ENCODE measurements around the gene PYCR2. TPM values are rescaled to one million over a fixed set of nuclear protein-coding genes. Genes with fewer than 3 reads are reported as not detected.

The PYCR2 gene
- total and polyA plus RNA-seq, 10 of the 15 experiments (the other 5 are each of a cell fraction or from before 2014, with no cell fraction given) = 1.7 to 81.8 (median 54.9) TPM

- FAIRE-seq = no peak
- H3K79me2 ChIP-seq (ENCODE audit: control insufficient read depth, insufficient read depth, low read length) = peaks cover 30% of the 10 kb centered on the region
- DNase-seq (ENCODE audit: low read depth, low spot score) = peak; percentile 40
- H3K36me3 ChIP-seq (ENCODE audit: control insufficient read depth in 2 of 2, insufficient read depth in 2 of 2, low read length in 1 of 2) = peaks cover 0 to 1% of the 10 kb centered on the region in 2 experiments; a peak in 2 of 4 replicates
- in situ Hi-C loops (cut with MboI) (no loop called here), intact Hi-C loops (cut with micrococcal nuclease; ENCODE audit: unreplicated experiment) (loop anchor here (1.0 kb wide), 1 partner anchor 15 kb away; no protein-coding TSS in a partner anchor)
- POLR2A ChIA-PET = interaction anchor here (0.6 to 4.9 kb wide), 12 partner anchors 12 to 152 kb away, joined by 3 to 30 read pairs (median 8); partner anchors contain the start of genes PYCR2 and SRP9
- peak within 1 kb of the TSS; percentile 90 for H3K9ac ChIP-seq (ENCODE audit: control insufficient read depth, insufficient read depth, low read length)
- no peaks in the 10 kb centered on the region for H3K27me3 ChIP-seq (replicated peaks in 1 of 2; ENCODE audit: control insufficient read depth in 2 of 2, insufficient read depth in 2 of 2, low read length in 1 of 2)
- BruUV-seq (replicated peaks) = no TSS peak
- 0% methylated on average over 64 of the region's 64 CpGs for WGBS (ENCODE audit: insufficient coverage, insufficient replicate concordance, low lambda C conversion rate, missing lambda C conversion rate)
- peak within 1 kb of the TSS; percentile 88 for H3K4me3 ChIP-seq
- SMC1A ChIA-PET (ENCODE audit: uncharacterized antibody, unreplicated experiment) = interaction anchor here (0.8 to 5.1 kb wide), 15 partner anchors 11 to 171 kb away, joined by 3 to 29 read pairs (median 7); partner anchors contain the start of genes PYCR2 and SRP9
- CTCF ChIA-PET = interaction anchor here (0.6 to 4.9 kb wide), 19 partner anchors 10 to 406 kb away, joined by 3 to 40 read pairs (median 4); partner anchors contain the start of gene SRP9
- ATAC-seq = peak; percentile 88
- 0 out of 2 replicates have a peak, but pooled peaks cover 3% of the 10 kb centered on the region for H4K20me1 ChIP-seq (ENCODE audit: control insufficient read depth, insufficient read depth)
- peaks cover 30% of the 10 kb centered on the region for H3K4me1 ChIP-seq (ENCODE audit: control insufficient read depth, insufficient read depth, low read length)
- RAD21 ChIA-PET (ENCODE audit: unreplicated experiment) = interaction anchor here (1.0 to 3.7 kb wide), 9 partner anchors 14 to 404 kb away, joined by 3 to 37 read pairs (median 7); partner anchors contain the start of genes PYCR2 and SRP9
- no peaks in the 10 kb centered on the region for H3K9me3 ChIP-seq (replicated peaks; ENCODE audit: control insufficient read depth, insufficient read depth, low read length)
- peak within 1 kb of the TSS; percentile 77 for H3K27ac ChIP-seq (ENCODE audit: control insufficient read depth, insufficient read depth)
- peak within 1 kb of the TSS; percentile 96 for H3K4me2 ChIP-seq (ENCODE audit: control insufficient read depth, insufficient read depth)
- peak within 1 kb of the TSS; percentile 93 for H2AFZ ChIP-seq (ENCODE audit: control insufficient read depth, low read depth, low read length)
- TF ChIP-seq STAT1 (conservative IDR thresholded peaks at IDR 0.05) (no peak), ETV6 (conservative IDR thresholded peaks at IDR 0.05 in 1 of 2, IDR thresholded peaks at IDR 0.05 in 1 of 2; ENCODE audit: borderline replicate concordance in 1 of 2, low read depth in 1 of 2) (no peak), NFYA (IDR thresholded peaks at IDR 0.05; ENCODE audit: borderline replicate concordance, low read depth, low read length) (no peak), RUNX3 (IDR thresholded peaks at IDR 0.05; ENCODE audit: low read length) (no peak), SUZ12 (IDR thresholded peaks at IDR 0.05; ENCODE audit: unreplicated experiment) (no peak), TCF12 (IDR thresholded peaks at IDR 0.05; ENCODE audit: low read depth, low read length) (no peak), SKIL (IDR thresholded peaks at IDR 0.05; ENCODE audit: low read depth, poor library complexity, severe bottlenecking) (no peak), SRF (IDR thresholded peaks at IDR 0.05; ENCODE audit: low read depth in 2 of 2, low read length in 2 of 2) (peak; percentile 53 to 67; a peak in 3 of 4 replicates), HDAC6 (IDR thresholded peaks at IDR 0.05; ENCODE audit: unreplicated experiment) (no peak), NFXL1 (IDR thresholded peaks at IDR 0.05; ENCODE audit: borderline replicate concordance) (0 out of 2 replicates have a peak, but pooled peaks have one; percentile 38), SMARCA5 (IDR thresholded peaks at IDR 0.05) (peak; percentile 63; the same call in 1 of the 2 replicates), GATAD2B (conservative IDR thresholded peaks at IDR 0.05; ENCODE audit: low read depth) (0 out of 2 replicates have a peak, but pooled peaks have one; percentile 67), BACH1 (IDR thresholded peaks at IDR 0.05; ENCODE audit: borderline replicate concordance) (peak; percentile 21; the same call in 1 of the 2 replicates)
- TF ChIP-seq, protein P1, sequence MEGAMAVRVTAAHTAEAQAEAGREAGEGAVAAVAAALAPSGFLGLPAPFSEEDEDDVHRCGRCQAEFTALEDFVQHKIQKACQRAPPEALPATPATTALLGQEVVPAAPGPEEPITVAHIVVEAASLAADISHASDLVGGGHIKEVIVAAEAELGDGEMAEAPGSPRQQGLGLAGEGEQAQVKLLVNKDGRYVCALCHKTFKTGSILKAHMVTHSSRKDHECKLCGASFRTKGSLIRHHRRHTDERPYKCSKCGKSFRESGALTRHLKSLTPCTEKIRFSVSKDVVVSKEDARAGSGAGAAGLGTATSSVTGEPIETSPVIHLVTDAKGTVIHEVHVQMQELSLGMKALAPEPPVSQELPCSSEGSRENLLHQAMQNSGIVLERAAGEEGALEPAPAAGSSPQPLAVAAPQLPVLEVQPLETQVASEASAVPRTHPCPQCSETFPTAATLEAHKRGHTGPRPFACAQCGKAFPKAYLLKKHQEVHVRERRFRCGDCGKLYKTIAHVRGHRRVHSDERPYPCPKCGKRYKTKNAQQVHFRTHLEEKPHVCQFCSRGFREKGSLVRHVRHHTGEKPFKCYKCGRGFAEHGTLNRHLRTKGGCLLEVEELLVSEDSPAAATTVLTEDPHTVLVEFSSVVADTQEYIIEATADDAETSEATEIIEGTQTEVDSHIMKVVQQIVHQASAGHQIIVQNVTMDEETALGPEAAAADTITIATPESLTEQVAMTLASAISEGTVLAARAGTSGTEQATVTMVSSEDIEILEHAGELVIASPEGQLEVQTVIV (IDR thresholded peaks at IDR 0.05; ENCODE audit: borderline replicate concordance, partially characterized antibody) = no peak
Measured at GRCh38 chr1:225881959-225882693, 41.9 kb downstream of the PYCR2 start, which contains the start of gene TMEM63A. Gene TMEM63A (minus strand): TSS chr1:225882380. CDS start chr1:225877580, 4,800 bp downstream.
